Karpas-422 (cell line): ENCODE results near the gene CACNA1H. TPM values are rescaled to one million over a fixed set of nuclear protein-coding genes. Genes with fewer than 3 reads are reported as not detected.
"Not testable (repeated sequence)": the region's sequence is repeated elsewhere in the genome, so short reads cannot be mapped to it uniquely, and the experiment has no call there.

ENCODE experiments used
- DNase-seq: peaks from one replicate; pipeline ENCODE4 v3.0.0-alpha.2; 2015
- H2AFZ ChIP-seq: fragments of 200-600 bp; sonication (generic); 2 replicates; pipeline ENCODE4 v1.6.1; 2014; ENCODE audit warnings: antibody characterized with exemption, low read length, mixed read lengths
- H3K27ac ChIP-seq: fragments of 200-600 bp; sonication (generic); 2 replicates; pipeline ENCODE4 v1.5.1; 2014; ENCODE audit warnings: mild to moderate bottlenecking, low read length, moderate library complexity
- H3K27me3 ChIP-seq: fragments of 200-600 bp; sonication (generic); 2 replicates; pipeline ENCODE4 v1.6.1; 2014; ENCODE audit warnings: low read length, mixed read lengths
- H3K36me3 ChIP-seq: fragments of 200-600 bp; sonication (generic); 2 replicates; pipeline ENCODE4 v1.6.1; 2014; ENCODE audit warnings: low read length, mixed read lengths; ENCODE audit not compliant: insufficient read depth
- H3K4me1 ChIP-seq: fragments of 200-600 bp; sonication (generic); 2 replicates; pipeline ENCODE4 v1.6.1; 2014; ENCODE audit warnings: mild to moderate bottlenecking, low read length, mixed read lengths
- H3K4me2 ChIP-seq: fragments of 200-600 bp; sonication (generic); 2 replicates; pipeline ENCODE4 v1.6.1; 2014; ENCODE audit warnings: low read length, low read depth, mild to moderate bottlenecking; ENCODE audit not compliant: poor library complexity, severe bottlenecking
- H3K4me3 ChIP-seq: fragments of 200-600 bp; sonication (generic); 2 replicates; pipeline ENCODE4 v1.5.1; 2014; ENCODE audit warnings: mild to moderate bottlenecking, antibody characterized with exemption, low read length, mixed read lengths
- H3K79me2 ChIP-seq: fragments of 200-600 bp; sonication (generic); 2 replicates; pipeline ENCODE4 v1.6.1; 2014; ENCODE audit warnings: mild to moderate bottlenecking, low read length, mixed read lengths
- H3K9ac ChIP-seq: fragments of 200-600 bp; sonication (generic); 2 replicates; pipeline ENCODE4 v1.6.0; 2014; ENCODE audit warnings: low read length
- H3K9me2 ChIP-seq: fragments of 200-600 bp; sonication (generic), shearing (Covaris generic); replicated peaks from 2 replicates; pipeline ENCODE4 v1.6.0; 2014; ENCODE audit warnings: mild to moderate bottlenecking, low read length, moderate library complexity; ENCODE audit not compliant: insufficient read depth
- H3K9me3 ChIP-seq: fragments of 300-700, 200-600 bp; sonication (generic); 2 replicates; pipeline ENCODE4 v1.6.1; 2014; ENCODE audit warnings: low read length, mixed read lengths
- H4K20me1 ChIP-seq: fragments of 200-600 bp; sonication (generic); 2 replicates; pipeline ENCODE4 v1.6.1; 2014; ENCODE audit warnings: mild to moderate bottlenecking, antibody characterized with exemption, low read length, low read depth; ENCODE audit not compliant: insufficient read depth
- total RNA-seq: library from RNA; depleted of rRNA; stranded (reverse); fragments of >200 nt; shearing (Covaris generic); gene quantifications from 2 replicates; pipeline ENCODE4 v1.2.3, GENCODE V29; 2014; ENCODE audit warnings: low replicate concordance

Gene CACNA1H
- total RNA-seq, 1 experiment from 2014 or later: not detected

GRCh38 chr16:1224558-1224957, 71.7 kb downstream of the CACNA1H start:
- no peak overlapping the region for H3K4me3 ChIP-seq
- DNase-seq: no peak
- H3K4me1 ChIP-seq: no peaks in the 10 kb centered on the region
- no peaks in the 10 kb centered on the region for H3K36me3 ChIP-seq
- no peak overlapping the region for H3K27ac ChIP-seq
- H3K9me2 ChIP-seq: no peaks in the 10 kb centered on the region
- no peaks in the 10 kb centered on the region for H3K27me3 ChIP-seq
- no peak overlapping the region for H3K9ac ChIP-seq
- H3K79me2 ChIP-seq: no peaks in the 10 kb centered on the region
- H3K4me2 ChIP-seq: no peak overlapping the region
- H4K20me1 ChIP-seq: 0 out of 2 replicates have a peak, but pooled peaks cover 3% of the 10 kb centered on the region
- H2AFZ ChIP-seq: no peak overlapping the region
- no peaks in the 10 kb centered on the region for H3K9me3 ChIP-seq

- no peak within 1 kb of the TSS for H3K4me2 ChIP-seq
- no peak within 1 kb of the TSS for H3K4me3 ChIP-seq
- no peaks in the 10 kb centered on the region for H3K36me3 ChIP-seq
- DNase-seq: no peak
- no peaks in the 10 kb centered on the region for H3K4me1 ChIP-seq
- no peaks in the 10 kb centered on the region for H3K9me3 ChIP-seq
- H3K9ac ChIP-seq: no peak within 1 kb of the TSS
- H2AFZ ChIP-seq: no peak within 1 kb of the TSS
- no peaks in the 10 kb centered on the region for H3K79me2 ChIP-seq
- H3K27ac ChIP-seq: no peak within 1 kb of the TSS
- H3K9me2 ChIP-seq: no peaks in the 10 kb centered on the region
- H4K20me1 ChIP-seq: 0 out of 2 replicates have a peak, but pooled peaks cover 3% of the 10 kb centered on the region
- H3K27me3 ChIP-seq: no peaks in the 10 kb centered on the region
These were observed 72.1 kb downstream of the CACNA1H start, which contains the start of gene TPSG1 for GRCh38 chr16:1225051-1225451. TPSG1 (minus strand) TSS chr16:1225268; CDS start chr16:1225252, 16 bp downstream.

GRCh38 chr16:1225728-1226311, 72.9 kb downstream of the CACNA1H start:
- H3K4me3 ChIP-seq, H3K27me3 ChIP-seq, H3K79me2 ChIP-seq, H3K4me1 ChIP-seq, H3K36me3 ChIP-seq, H3K9me2 ChIP-seq, H2AFZ ChIP-seq, H3K9ac ChIP-seq, H3K27ac ChIP-seq, H3K4me2 ChIP-seq, H4K20me1 ChIP-seq, H3K9me3 ChIP-seq, DNase-seq: not testable (repeated sequence)

GRCh38 chr16:1226692-1227091, 73.8 kb downstream of the CACNA1H start:
- not testable (repeated sequence) for H2AFZ ChIP-seq, H3K27ac ChIP-seq, H3K27me3 ChIP-seq, H3K4me1 ChIP-seq, DNase-seq, H3K9me3 ChIP-seq, H3K4me2 ChIP-seq, H3K4me3 ChIP-seq, H3K9ac ChIP-seq, H3K36me3 ChIP-seq, H3K79me2 ChIP-seq, H4K20me1 ChIP-seq, H3K9me2 ChIP-seq

DNA sequence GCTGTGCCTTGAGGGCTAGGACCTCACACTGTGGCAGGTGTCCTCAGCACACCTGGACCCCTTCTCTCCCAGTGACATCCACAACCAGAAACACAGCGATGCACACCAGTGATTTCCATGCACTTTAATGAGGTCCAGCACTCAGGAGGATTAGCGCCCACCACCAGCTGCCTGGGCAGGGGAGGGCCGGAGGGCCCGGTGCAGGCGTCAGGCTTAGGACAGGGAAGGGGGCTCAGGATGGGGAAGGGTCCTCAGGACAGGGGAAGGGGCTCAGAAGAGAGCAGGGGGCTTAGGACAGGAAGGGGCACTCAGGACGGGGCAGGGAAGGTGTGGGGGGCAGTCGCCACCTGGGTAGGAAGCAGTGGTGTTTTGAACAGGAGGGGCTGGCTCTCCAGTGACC, 75.3 kb downstream of the CACNA1H start:
- H3K36me3 ChIP-seq, H3K27me3 ChIP-seq, H3K79me2 ChIP-seq, H3K9me2 ChIP-seq, H3K9ac ChIP-seq, DNase-seq, H2AFZ ChIP-seq, H3K4me1 ChIP-seq, H3K4me2 ChIP-seq, H3K4me3 ChIP-seq, H3K27ac ChIP-seq, H4K20me1 ChIP-seq, H3K9me3 ChIP-seq: not testable (repeated sequence)

DNA sequence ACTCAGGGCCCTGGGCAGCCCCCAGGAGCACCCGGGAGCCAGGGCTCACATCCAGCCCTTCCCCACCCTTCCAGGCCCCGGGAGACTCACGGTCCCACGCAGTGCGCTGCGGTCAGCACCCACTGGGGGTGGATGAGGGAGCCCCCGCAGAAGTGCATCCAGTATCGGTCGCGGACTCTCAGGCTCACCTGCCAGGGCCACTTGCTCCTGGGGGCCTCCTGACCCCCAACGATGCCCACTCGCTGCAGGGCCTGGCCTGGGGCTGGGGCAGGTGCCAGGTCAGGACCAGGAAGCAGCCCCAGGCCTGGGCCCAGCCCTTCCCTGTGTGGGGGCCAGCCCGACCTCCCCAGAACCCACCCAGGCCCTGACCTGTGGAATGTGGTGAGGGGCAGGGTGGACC, 76.6 kb downstream of the CACNA1H start:
- H3K36me3 ChIP-seq, DNase-seq, H3K27me3 ChIP-seq, H3K79me2 ChIP-seq, H3K9ac ChIP-seq, H3K9me2 ChIP-seq, H3K27ac ChIP-seq, H3K4me2 ChIP-seq, H3K4me1 ChIP-seq, H4K20me1 ChIP-seq, H3K4me3 ChIP-seq, H2AFZ ChIP-seq, H3K9me3 ChIP-seq: not testable (repeated sequence)

- H4K20me1 ChIP-seq, H3K9ac ChIP-seq, H2AFZ ChIP-seq, H3K79me2 ChIP-seq, H3K4me3 ChIP-seq, H3K27me3 ChIP-seq, H3K4me1 ChIP-seq, DNase-seq, H3K4me2 ChIP-seq, H3K27ac ChIP-seq, H3K9me2 ChIP-seq, H3K9me3 ChIP-seq, H3K36me3 ChIP-seq: not testable (repeated sequence)
These were observed 77.2 kb downstream of the CACNA1H start, which contains the start of gene TPSB2 for GRCh38 chr16:1230084-1230470. TPSB2 (minus strand) TSS chr16:1230184; CDS start chr16:1229951, 233 bp downstream.

- not testable (repeated sequence) for H3K4me2 ChIP-seq, H2AFZ ChIP-seq, H3K79me2 ChIP-seq, H3K4me3 ChIP-seq, DNase-seq, H3K9me2 ChIP-seq, H3K9me3 ChIP-seq, H3K4me1 ChIP-seq, H3K27ac ChIP-seq, H3K36me3 ChIP-seq, H4K20me1 ChIP-seq, H3K9ac ChIP-seq, H3K27me3 ChIP-seq
These were observed 77.7 kb downstream of the CACNA1H start for GRCh38 chr16:1230471-1231212.
